ENCODE measurements around the gene ORMDL1.
"Not testable (repeated sequence)": the region's sequence is repeated elsewhere in the genome, so short reads cannot be mapped to it uniquely, and the experiment has no call there.

Gene ORMDL1

GRCh38 chr2:189770590-189771322 is 13.4 kb downstream of the ORMDL1 start:
- DNase-seq (ENCODE audit: low spot score), result no peak

- no peak for DNase-seq (ENCODE audit: low spot score)
Measured at GRCh38 chr2:189763908-189764661, 20.1 kb downstream of the ORMDL1 start.

- peak; percentile 86 for DNase-seq (ENCODE audit: low spot score)
Measured at GRCh38 chr2:189762551-189763298, 21.4 kb downstream of the ORMDL1 start, which contains the start of gene OSGEPL1. OSGEPL1 (minus strand) TSS chr2:189762792; CDS start chr2:189761640, 1,152 bp downstream.

- DNase-seq (ENCODE audit: low spot score), result no peak
Measured at GRCh38 chr2:189762229-189762550, 21.9 kb downstream of the ORMDL1 start.

GRCh38 chr2:189760154-189760553 is 24.0 kb downstream of the ORMDL1 start:
- not testable (repeated sequence) for DNase-seq (ENCODE audit: low spot score)

GRCh38 chr2:189756311-189756952 is 27.7 kb downstream of the ORMDL1 start:
- no peak for DNase-seq (ENCODE audit: low spot score)

- DNase-seq (ENCODE audit: low spot score), result peak; percentile 25
Measured at GRCh38 chr2:189751080-189751658, 33.0 kb downstream of the ORMDL1 start.

GRCh38 chr2:189729430-189729829 is 54.7 kb downstream of the ORMDL1 start:
- DNase-seq (ENCODE audit: low spot score), result no peak

- DNase-seq (ENCODE audit: low spot score), result no peak
Measured at GRCh38 chr2:189726849-189727248, 57.3 kb downstream of the ORMDL1 start.

GRCh38 chr2:189726271-189726670 is 57.9 kb downstream of the ORMDL1 start:
- no peak for DNase-seq (ENCODE audit: low spot score)

GRCh38 chr2:189723192-189723591 is 60.9 kb downstream of the ORMDL1 start:
- DNase-seq (ENCODE audit: low spot score), result no peak

Measured in kidney capillary endothelial cell (primary cell).